GM08714 (cell line): Measurements from ENCODE around the gene WDR64.
"Not testable (repeated sequence)": the region's sequence is repeated elsewhere in the genome, so short reads cannot be mapped to it uniquely, and the experiment has no call there.

Source experiments
- H3K4me3 ChIP-seq: fragments of 200-500 bp; sonication (Bioruptor generic); 2 replicates; pipeline ENCODE4 v1.5.1; 2014; ENCODE audit warnings: mild to moderate bottlenecking, low read length, inconsistent platforms
- ZNF274 ChIP-seq: IDR thresholded peaks from 2 replicates; pipeline ENCODE4 v1.6.1; 2012; ENCODE audit warnings: mild to moderate bottlenecking, low read depth, low read length

The WDR64 gene

GRCh38 chr1:241799416-241799815 lies 147.3 kb downstream of the WDR64 start:
- H3K4me3 ChIP-seq = no peak overlapping the region
- no peak for TF ChIP-seq ZNF274

- no peak overlapping the region for H3K4me3 ChIP-seq
- TF ChIP-seq ZNF274 = no peak
These were observed 148.6 kb downstream of the WDR64 start for GRCh38 chr1:241800640-241801039.

- no peak overlapping the region for H3K4me3 ChIP-seq
- no peak for TF ChIP-seq ZNF274
These were observed 150.8 kb downstream of the WDR64 start for GRCh38 chr1:241802863-241803262.

- H3K4me3 ChIP-seq = not testable (repeated sequence)
These were observed 152.6 kb downstream of the WDR64 start for GRCh38 chr1:241804706-241805105.

GRCh38 chr1:241808265-241808664 lies 156.2 kb downstream of the WDR64 start:
- H3K4me3 ChIP-seq = no peak overlapping the region
- TF ChIP-seq ZNF274 = no peak

GRCh38 chr1:241810769-241811405 lies 158.8 kb downstream of the WDR64 start:
- no peak overlapping the region for H3K4me3 ChIP-seq
- TF ChIP-seq ZNF274 = no peak

- no peak overlapping the region for H3K4me3 ChIP-seq
- no peak for TF ChIP-seq ZNF274
These were observed 161.8 kb downstream of the WDR64 start for GRCh38 chr1:241813768-241814320.

GRCh38 chr1:241816008-241816407 lies 163.9 kb downstream of the WDR64 start:
- TF ChIP-seq ZNF274 = no peak
- H3K4me3 ChIP-seq = no peak overlapping the region

GRCh38 chr1:241817331-241817792 lies 165.3 kb downstream of the WDR64 start:
- no peak overlapping the region for H3K4me3 ChIP-seq
- TF ChIP-seq ZNF274 = no peak

- TF ChIP-seq ZNF274 = no peak
- no peak overlapping the region for H3K4me3 ChIP-seq
These were observed 166.0 kb downstream of the WDR64 start for GRCh38 chr1:241817956-241818612.

- H3K4me3 ChIP-seq = no peak overlapping the region
- TF ChIP-seq ZNF274 = no peak
These were observed 167.3 kb downstream of the WDR64 start for GRCh38 chr1:241819340-241819866.

- no peak overlapping the region for H3K4me3 ChIP-seq
- TF ChIP-seq ZNF274 = no peak
These were observed 169.3 kb downstream of the WDR64 start for GRCh38 chr1:241821363-241821762.

GRCh38 chr1:241822846-241823245 lies 170.8 kb downstream of the WDR64 start:
- no peak for TF ChIP-seq ZNF274
- no peak overlapping the region for H3K4me3 ChIP-seq

- H3K4me3 ChIP-seq = no peak overlapping the region
- TF ChIP-seq ZNF274 = no peak
These were observed 171.8 kb downstream of the WDR64 start for GRCh38 chr1:241823925-241824324.

- no peak for TF ChIP-seq ZNF274
- no peak overlapping the region for H3K4me3 ChIP-seq
These were observed 173.5 kb downstream of the WDR64 start for GRCh38 chr1:241825581-241825980.

GRCh38 chr1:241826613-241827012 lies 174.5 kb downstream of the WDR64 start:
- not testable (repeated sequence) for H3K4me3 ChIP-seq
